H1 (cell line): Measurements from ENCODE around the gene GJA10. TPM values are rescaled to one million over a fixed set of nuclear protein-coding genes. Genes with fewer than 3 reads are reported as not detected.

Experiments used
- CHD7 ChIP-seq: fragments of 300-600 bp; sonication (generic); IDR thresholded peaks from 2 replicates; pipeline ENCODE4 v1.7.1; 2012; ENCODE audit warnings: low read length, moderate library complexity, mild to moderate bottlenecking, inconsistent platforms; ENCODE audit not compliant: insufficient replicate concordance
- RAD21 ChIP-seq, 2 experiments: IDR thresholded peaks in 1 of 2; conservative IDR thresholded peaks in 1 of 2; 2 replicates each; pipeline ENCODE4 v1.6.1; 2011; ENCODE audit warnings: low read depth in 2 of 2, low read length in 2 of 2, improper control_type of control experiment in 1 of 2, inconsistent platforms in 1 of 2, mild to moderate bottlenecking in 1 of 2, moderate library complexity in 1 of 2
- SIRT6 ChIP-seq: IDR thresholded peaks from one replicate; pipeline ENCODE4 v1.7.1; 2012; ENCODE audit warnings: low read length, inconsistent platforms
- SUZ12 ChIP-seq: fragments of 200-600 bp; sonication (generic); IDR thresholded peaks from 2 replicates; pipeline ENCODE4 v1.6.1; 2012; ENCODE audit warnings: mild to moderate bottlenecking, inconsistent platforms, low read length, moderate library complexity, mixed read lengths
- TAF7 ChIP-seq: optimal IDR thresholded peaks from 2 replicates; pipeline ENCODE3; 2011; ENCODE audit warnings: low read depth, mild to moderate bottlenecking, inconsistent platforms, low read length, moderate library complexity, borderline replicate concordance
- polyA plus RNA-seq, 7 experiments: library from polyadenylated mRNA; depleted of rRNA in 3 of 7; stranded (reverse) in 5 of 7; unstranded in 2 of 7; fragments of >200 nt in 5 of 7; fragments of 200-250 nt in 2 of 7; gene quantifications; 1 replicate in 5 of 7; 2 replicates in 1 of 7; 4 replicates in 1 of 7; pipeline versions ENCODE4 v1.2.1 to v1.2.3, GENCODE V29; 2011 to 2013; ENCODE audit warnings: missing spikeins in 2 of 7, mixed read lengths in 2 of 7
- total RNA-seq: library from RNA; stranded (reverse); fragmentation: NEBNext Ultra II Directional; extraction: Animal tissue kit (Norgen Biotek cat#: 25700); gene quantifications from 2 replicates; pipeline ENCODE4 v1.2.1, GENCODE V29; 2021

The GJA10 gene
- total and polyA plus RNA-seq, 2 of the 8 experiments (the other 6 are each of a cell fraction or from before 2014, with no cell fraction given): 0.21 TPM; not detected in 1

GRCh38 chr6:89895276-89895874 lies 1.1 kb downstream of the GJA10 start (continued):
- TF ChIP-seq CHD7 (no peak), TAF7 (peak; percentile 92), SUZ12 (no peak), SIRT6 (no peak), RAD21 (IDR thresholded peaks at IDR 0.05 in 1 of 2, conservative IDR thresholded peaks at IDR 0.05 in 1 of 2; ENCODE audit: low read depth in 2 of 2, low read length in 2 of 2) (peak in 1 of 2 experiments; percentile 20; a peak in 1 of 4 replicates)
